T-cell (primary cell): ENCODE results near the gene TST. TPM values are rescaled to one million over a fixed set of nuclear protein-coding genes. Genes with fewer than 3 reads are reported as not detected.

Source experiments
- ATAC-seq, 4 experiments: fragments of 200-7000 bp in 3 of 4; fragments of 150-1000 bp in 1 of 4; cut with Tn5 transposase; replicated peaks in 1 of 4; 1 replicate in 3 of 4; 2 replicates in 1 of 4; pipeline ENCODE4 v1.10.0; 2021; ENCODE audit warnings: moderate library complexity in 3 of 4, mild to moderate bottlenecking in 2 of 4, moderate number of reproducible peaks in 1 of 4
- CTCF ChIA-PET, 2 donors: fragments of 300-600 bp; sonication (Branson Sonifier 250); formaldehyde crosslinking; loops; one replicate each; lab custom pipeline; 2022; ENCODE audit warnings: antibody characterized with exemption in 2 of 2; lab: Charles Lee
- POLR2A ChIA-PET, 2 donors: fragments of 300-600 bp; sonication (Branson Sonifier 250); formaldehyde crosslinking; loops; one replicate each; lab custom pipeline; 2022; ENCODE audit warnings: antibody characterized with exemption in 2 of 2; lab: Charles Lee
- DNase-seq, 35 experiments: peaks; one replicate each; pipeline versions ENCODE4 v3.0.0 to v3.0.0-alpha.2; 2013 to 2023
- H3K27ac ChIP-seq: one replicate; pipeline ENCODE4 v1.5.1; 2013; ENCODE audit warnings: low read length
- H3K27me3 ChIP-seq, 2 experiments: replicated peaks in 1 of 2; 1 replicate in 1 of 2; 2 replicates in 1 of 2; pipeline versions ENCODE4 v1.6.1 to v1.7.0; 2013; ENCODE audit warnings: low read length in 1 of 2, mixed read lengths in 1 of 2; ENCODE audit not compliant: control insufficient read depth in 2 of 2, insufficient read depth in 2 of 2; ENCODE audit errors: extremely low read depth in 1 of 2
- H3K36me3 ChIP-seq, 2 donors: 1 replicate in 1 of 2; 2 replicates in 1 of 2; pipeline versions ENCODE4 v1.6.1 to v1.7.0; 2013; ENCODE audit warnings: low read length in 1 of 2; ENCODE audit not compliant: control insufficient read depth in 2 of 2, insufficient read depth in 1 of 2; ENCODE audit errors: extremely low read depth in 1 of 2
- H3K4me1 ChIP-seq, 2 experiments: 1 replicate in 1 of 2; 2 replicates in 1 of 2; pipeline versions ENCODE4 v1.6.1 to v1.7.0; 2013; ENCODE audit warnings: low read length in 2 of 2, mixed read lengths in 1 of 2; ENCODE audit not compliant: insufficient read depth in 2 of 2, control insufficient read depth in 1 of 2; ENCODE audit errors: extremely low read depth in 1 of 2
- H3K4me3 ChIP-seq, 2 donors: 1 replicate in 1 of 2; 2 replicates in 1 of 2; pipeline versions ENCODE4 v1.5.1 to v1.7.0; 2013; ENCODE audit warnings: mild to moderate bottlenecking in 2 of 2, low read length in 1 of 2, moderate library complexity in 1 of 2; ENCODE audit not compliant: control insufficient read depth in 1 of 2; ENCODE audit errors: extremely low read depth in 1 of 2
- H3K9me3 ChIP-seq: 2 replicates; pipeline ENCODE4 v1.7.0; 2013
- H3K27ac Mint-ChIP-seq, 2 donors: one replicate each; pipeline ENCODE4 v1.8.0; 2020 to 2021; ENCODE audit warnings: mild to moderate bottlenecking in 2 of 2, mixed read lengths in 2 of 2
- H3K27me3 Mint-ChIP-seq, 2 donors: one replicate each; pipeline ENCODE4 v1.8.0; 2021 to 2022; ENCODE audit warnings: mixed read lengths in 2 of 2
- H3K36me3 Mint-ChIP-seq: one replicate; pipeline ENCODE4 v1.8.0; 2021; ENCODE audit warnings: mixed read lengths
- H3K4me1 Mint-ChIP-seq, 3 donors: one replicate each; pipeline ENCODE4 v1.8.0; 2020 to 2022; ENCODE audit warnings: mixed read lengths in 3 of 3, mild to moderate bottlenecking in 1 of 3
- H3K4me3 Mint-ChIP-seq, 3 donors: one replicate each; pipeline ENCODE4 v1.8.0; 2020 to 2022; ENCODE audit warnings: mild to moderate bottlenecking in 3 of 3, mixed read lengths in 3 of 3, moderate library complexity in 3 of 3
- H3K9me3 Mint-ChIP-seq, 3 donors: one replicate each; pipeline ENCODE4 v1.8.0; 2020 to 2022; ENCODE audit warnings: mixed read lengths in 3 of 3
- WGBS: methylation state at CpG from one replicate; pipeline ENCODE4 v1.1.5; 2013; ENCODE audit warnings: missing lambda C conversion rate; ENCODE audit not compliant: insufficient coverage; 5-methylcytosine and 5-hydroxymethylcytosine counted together
- total RNA-seq, 35 experiments: library from RNA in 6 of 35; stranded (reverse) in 6 of 35; fragments of 120-200 nt in 1 of 35; gene quantifications; one replicate each; pipeline versions ENCODE4 v1.2.1 to v1.2.4 and lab custom pipeline; 2013 to 2026

TST gene
- total RNA-seq, 5 donors from 2014 or later (not counting 1 experiment from before 2014, with no cell fraction given): 0.61 to 2.2 (median 1.0) TPM

- H3K9me3 ChIP-seq: no peaks in the 10 kb centered on the region
Measured at GRCh38 chr22:36966851-36967540, 52.3 kb downstream of the TST start.

GRCh38 chr22:36965696-36966095, 53.6 kb downstream of the TST start:
- Histone ChIP-seq H3K36me3 (no peaks in the 10 kb centered on the region), H3K27ac (no peak overlapping the region), H3K9me3 (no peaks in the 10 kb centered on the region), H3K4me1 (no peaks in the 10 kb centered on the region), H3K27me3 (peaks cover 0 to 4% of the 10 kb centered on the region in 2 experiments), H3K4me3 (no peak overlapping the region)
- ChIA-PET POLR2A (interaction anchor here in 1 of 2 donors (0.8 kb wide), 1 partner anchor 209 kb away, joined by 6 read pairs; no protein-coding TSS in a partner anchor), CTCF (no interaction called here)
- no peaks in the 10 kb centered on the region for H3K36me3 Mint-ChIP-seq
- H3K9me3 Mint-ChIP-seq: no peaks in the 10 kb centered on the region
- no peak for DNase-seq
- no peaks in the 10 kb centered on the region for H3K4me1 Mint-ChIP-seq
- H3K4me3 Mint-ChIP-seq: no peak overlapping the region
- whole genome bisulfite sequencing: 50% methylated on average over 2 of the region's 2 CpGs
- H3K27me3 Mint-ChIP-seq: peaks cover 11 to 12% of the 10 kb centered on the region in 2 donors
- no peak for ATAC-seq
- H3K27ac Mint-ChIP-seq: no peak overlapping the region

More at GRCh38 chr22:36966851-36967540, 52.3 kb downstream of the TST start:
- DNase-seq (no peak), ATAC-seq (no peak)
- H3K4me1 Mint-ChIP-seq: no peaks in the 10 kb centered on the region
- H3K27me3 Mint-ChIP-seq: peaks cover 0 to 5% of the 10 kb centered on the region in 2 donors
- CTCF ChIA-PET: no interaction called here
- 79% methylated on average over 8 of the region's 11 CpGs for WGBS
- H3K4me1 ChIP-seq: no peaks in the 10 kb centered on the region
- no peaks in the 10 kb centered on the region for H3K36me3 Mint-ChIP-seq
- H3K27me3 ChIP-seq: peaks cover 0 to 4% of the 10 kb centered on the region in 2 experiments
- no peak overlapping the region for H3K4me3 Mint-ChIP-seq
- H3K36me3 ChIP-seq: no peaks in the 10 kb centered on the region
- no peak overlapping the region for H3K4me3 ChIP-seq
- no peak overlapping the region for H3K27ac ChIP-seq
- no peaks in the 10 kb centered on the region for H3K9me3 Mint-ChIP-seq
- POLR2A ChIA-PET: no interaction called here
- H3K27ac Mint-ChIP-seq: no peak overlapping the region

GRCh38 chr22:36964106-36964505, 55.1 kb downstream of the TST start:
- POLR2A ChIA-PET: no interaction called here
- no peak overlapping the region for H3K27ac Mint-ChIP-seq
- no peak overlapping the region for H3K4me3 Mint-ChIP-seq

GRCh38 chr22:36963302-36963701, 55.9 kb downstream of the TST start:
- Histone ChIP-seq H3K4me1 (no peaks in the 10 kb centered on the region), H3K36me3 (no peaks in the 10 kb centered on the region), H3K27ac (no peak overlapping the region), H3K27me3 (peaks cover 0 to 15% of the 10 kb centered on the region in 2 experiments), H3K4me3 (no peak overlapping the region), H3K9me3 (no peaks in the 10 kb centered on the region)
- Mint-ChIP-seq H3K4me1 (no peaks in the 10 kb centered on the region), H3K27me3 (peaks cover 17 to 21% of the 10 kb centered on the region in 2 donors), H3K27ac (no peak overlapping the region), H3K9me3 (peaks cover 0 to 4% (median 0%) of the 10 kb centered on the region in 3 donors), H3K36me3 (no peaks in the 10 kb centered on the region), H3K4me3 (no peak overlapping the region)
- POLR2A ChIA-PET: no interaction called here
- no peak for DNase-seq
- WGBS: 33% methylated on average over 1 of the region's 2 CpGs
- CTCF ChIA-PET: no interaction called here
- no peak for ATAC-seq

More at GRCh38 chr22:36964106-36964505, 55.1 kb downstream of the TST start:
- Histone ChIP-seq H3K4me3 (no peak overlapping the region), H3K27ac (no peak overlapping the region), H3K36me3 (no peaks in the 10 kb centered on the region), H3K4me1 (no peaks in the 10 kb centered on the region), H3K27me3 (peaks cover 0 to 14% of the 10 kb centered on the region in 2 experiments), H3K9me3 (no peaks in the 10 kb centered on the region)
- no peaks in the 10 kb centered on the region for H3K36me3 Mint-ChIP-seq
- H3K27me3 Mint-ChIP-seq: peaks cover 17 to 21% of the 10 kb centered on the region in 2 donors
- no peak for ATAC-seq
- CTCF ChIA-PET: interaction anchor here in 1 of 2 donors (0.8 kb wide), 1 partner anchor 106 kb away, joined by 3 read pairs; no protein-coding TSS in a partner anchor
- no peaks in the 10 kb centered on the region for H3K9me3 Mint-ChIP-seq
- no peaks in the 10 kb centered on the region for H3K4me1 Mint-ChIP-seq
- DNase-seq: no peak

DNA sequence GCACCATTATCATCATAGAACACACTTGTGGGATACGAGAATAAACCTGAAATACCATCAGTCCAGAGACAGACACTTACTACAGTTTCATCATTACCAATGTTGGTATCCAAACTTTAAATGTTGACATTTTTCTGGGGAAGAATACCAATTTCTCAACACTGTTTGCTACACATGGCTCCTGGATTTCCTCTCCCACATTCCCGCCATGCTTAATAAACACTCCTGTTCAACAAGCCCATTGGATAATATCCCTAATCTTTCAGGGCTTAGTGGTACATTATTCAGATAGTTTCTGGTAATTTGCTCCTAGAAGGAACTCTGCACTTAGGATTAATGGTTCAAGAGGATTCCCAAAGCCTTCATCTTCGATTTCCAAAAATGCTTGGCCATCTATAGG, 57.6 kb downstream of the TST start:
- no CpG with 5 or more reads among the region's 3 CpGs for WGBS
- Mint-ChIP-seq H3K27ac (no peak overlapping the region), H3K4me3 (no peak overlapping the region), H3K36me3 (no peaks in the 10 kb centered on the region), H3K4me1 (no peaks in the 10 kb centered on the region), H3K9me3 (peaks cover 3 to 8% (median 4%) of the 10 kb centered on the region in 3 donors), H3K27me3 (peaks cover 21 to 22% of the 10 kb centered on the region in 2 donors)
- Histone ChIP-seq H3K9me3 (no peaks in the 10 kb centered on the region), H3K27ac (no peak overlapping the region), H3K36me3 (no peaks in the 10 kb centered on the region), H3K4me1 (no peaks in the 10 kb centered on the region), H3K27me3 (peaks cover 0 to 13% of the 10 kb centered on the region in 2 experiments), H3K4me3 (no peak overlapping the region)
- ChIA-PET POLR2A (no interaction called here), CTCF (no interaction called here)
- ATAC-seq: no peak
- no peak for DNase-seq
